Sigmoid colon (tissue), 4 donors: Measurements from ENCODE around the gene INSIG2.

ENCODE experiments used
- POLR2AphosphoS5 ChIP-seq, 4 donors: sonication (generic); formaldehyde crosslinking; IDR thresholded peaks; one replicate each; pipeline ENCODE4 v1.6.1; 2017; ENCODE audit warnings: antibody characterized with exemption in 4 of 4
- TF ChIP-seq, protein P1 (sequence below), 4 experiments: fragments of 450-650 bp in 3 of 4; fragments of 200-600 bp in 1 of 4; IDR thresholded peaks; one replicate each; pipeline ENCODE4 v1.5.1; 2016 to 2019; ENCODE audit warnings: antibody characterized with exemption in 4 of 4, mild to moderate bottlenecking in 3 of 4, moderate library complexity in 2 of 4

DNA sequence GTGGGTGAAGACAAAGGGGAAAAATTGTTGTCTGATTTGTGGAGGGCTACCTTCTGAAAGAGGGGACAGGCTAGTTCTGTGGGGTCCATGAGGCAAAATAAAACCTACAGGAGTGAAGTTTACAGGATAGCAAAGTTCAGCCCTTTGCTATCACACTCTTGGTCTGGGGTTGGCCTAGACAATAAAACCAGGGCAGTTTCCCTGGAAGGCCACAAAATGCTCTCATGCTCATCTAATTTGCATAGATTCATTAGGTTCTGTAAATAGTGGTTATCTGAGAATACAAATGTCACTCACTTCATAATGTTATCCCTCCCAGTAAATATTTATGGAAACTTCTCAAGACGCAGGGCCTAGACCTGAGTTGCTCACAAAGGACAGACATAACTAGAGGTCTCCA, 63.6 kb downstream of the INSIG2 start:
- TF ChIP-seq POLR2AphosphoS5 (IDR thresholded peaks at IDR 0.05) = no peak
- TF ChIP-seq, protein P1, sequence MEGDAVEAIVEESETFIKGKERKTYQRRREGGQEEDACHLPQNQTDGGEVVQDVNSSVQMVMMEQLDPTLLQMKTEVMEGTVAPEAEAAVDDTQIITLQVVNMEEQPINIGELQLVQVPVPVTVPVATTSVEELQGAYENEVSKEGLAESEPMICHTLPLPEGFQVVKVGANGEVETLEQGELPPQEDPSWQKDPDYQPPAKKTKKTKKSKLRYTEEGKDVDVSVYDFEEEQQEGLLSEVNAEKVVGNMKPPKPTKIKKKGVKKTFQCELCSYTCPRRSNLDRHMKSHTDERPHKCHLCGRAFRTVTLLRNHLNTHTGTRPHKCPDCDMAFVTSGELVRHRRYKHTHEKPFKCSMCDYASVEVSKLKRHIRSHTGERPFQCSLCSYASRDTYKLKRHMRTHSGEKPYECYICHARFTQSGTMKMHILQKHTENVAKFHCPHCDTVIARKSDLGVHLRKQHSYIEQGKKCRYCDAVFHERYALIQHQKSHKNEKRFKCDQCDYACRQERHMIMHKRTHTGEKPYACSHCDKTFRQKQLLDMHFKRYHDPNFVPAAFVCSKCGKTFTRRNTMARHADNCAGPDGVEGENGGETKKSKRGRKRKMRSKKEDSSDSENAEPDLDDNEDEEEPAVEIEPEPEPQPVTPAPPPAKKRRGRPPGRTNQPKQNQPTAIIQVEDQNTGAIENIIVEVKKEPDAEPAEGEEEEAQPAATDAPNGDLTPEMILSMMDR (IDR thresholded peaks at IDR 0.05) = no peak
